Measurements from ENCODE around the gene OR6B1. TPM values are rescaled to one million over a fixed set of nuclear protein-coding genes. Genes with fewer than 3 reads are reported as not detected.

OR6B1 gene
- total RNA-seq, 4 donors from 2014 or later, result not detected

DNA sequence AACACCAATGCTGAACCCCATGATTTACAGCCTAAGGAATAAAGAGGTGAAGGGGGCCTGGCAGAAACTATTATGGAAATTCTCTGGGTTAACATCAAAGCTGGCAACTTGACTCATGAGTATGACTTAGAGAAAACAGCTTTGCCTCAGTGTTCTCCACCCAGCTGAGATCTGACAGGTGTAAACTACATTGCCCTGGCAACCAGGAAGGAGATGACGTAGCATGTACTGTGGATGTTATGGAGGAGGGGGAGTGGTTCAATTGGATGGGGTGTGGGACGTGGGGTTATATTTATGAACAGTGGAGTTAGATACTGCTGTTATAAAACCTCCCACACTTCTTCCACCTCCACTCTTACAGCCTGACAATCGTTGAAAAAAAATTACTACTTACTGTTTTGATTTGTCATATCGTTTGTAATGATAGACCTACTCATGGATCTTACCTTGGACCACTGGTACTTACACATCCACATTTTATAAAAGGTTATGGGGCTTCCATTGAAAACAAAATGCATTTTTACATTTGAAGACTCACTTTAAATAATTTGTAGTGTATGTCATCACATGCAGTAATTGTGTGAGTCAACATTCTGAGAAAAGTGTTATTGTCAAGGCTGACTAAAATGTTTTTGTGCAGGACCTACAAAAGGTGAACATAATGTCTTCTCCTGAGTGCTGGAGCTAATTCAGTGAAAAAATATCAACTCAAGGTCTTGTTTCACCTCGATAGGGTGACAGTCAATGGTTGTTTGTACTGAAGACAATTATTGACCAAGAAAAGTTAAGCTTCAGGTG is 39.1 kb upstream of the OR6B1 start:
- no peak for TF ChIP-seq POLR2A (IDR thresholded peaks at IDR 0.05)
- TF ChIP-seq, protein P1, sequence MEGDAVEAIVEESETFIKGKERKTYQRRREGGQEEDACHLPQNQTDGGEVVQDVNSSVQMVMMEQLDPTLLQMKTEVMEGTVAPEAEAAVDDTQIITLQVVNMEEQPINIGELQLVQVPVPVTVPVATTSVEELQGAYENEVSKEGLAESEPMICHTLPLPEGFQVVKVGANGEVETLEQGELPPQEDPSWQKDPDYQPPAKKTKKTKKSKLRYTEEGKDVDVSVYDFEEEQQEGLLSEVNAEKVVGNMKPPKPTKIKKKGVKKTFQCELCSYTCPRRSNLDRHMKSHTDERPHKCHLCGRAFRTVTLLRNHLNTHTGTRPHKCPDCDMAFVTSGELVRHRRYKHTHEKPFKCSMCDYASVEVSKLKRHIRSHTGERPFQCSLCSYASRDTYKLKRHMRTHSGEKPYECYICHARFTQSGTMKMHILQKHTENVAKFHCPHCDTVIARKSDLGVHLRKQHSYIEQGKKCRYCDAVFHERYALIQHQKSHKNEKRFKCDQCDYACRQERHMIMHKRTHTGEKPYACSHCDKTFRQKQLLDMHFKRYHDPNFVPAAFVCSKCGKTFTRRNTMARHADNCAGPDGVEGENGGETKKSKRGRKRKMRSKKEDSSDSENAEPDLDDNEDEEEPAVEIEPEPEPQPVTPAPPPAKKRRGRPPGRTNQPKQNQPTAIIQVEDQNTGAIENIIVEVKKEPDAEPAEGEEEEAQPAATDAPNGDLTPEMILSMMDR (IDR thresholded peaks at IDR 0.05), result no peak
- no peak overlapping the region for H3K4me3 ChIP-seq (ENCODE audit: low read depth, poor library complexity, severe bottlenecking)
- no peak for DNase-seq (ENCODE audit: low spot score in 2 of 2)
- WGBS, 2 donors, result 71 to 76% methylated on average over 5 of the region's 5 CpGs
- intact Hi-C loops (cut with DNase I; ENCODE audit: low total_unique reads), result no loop called here

DNA sequence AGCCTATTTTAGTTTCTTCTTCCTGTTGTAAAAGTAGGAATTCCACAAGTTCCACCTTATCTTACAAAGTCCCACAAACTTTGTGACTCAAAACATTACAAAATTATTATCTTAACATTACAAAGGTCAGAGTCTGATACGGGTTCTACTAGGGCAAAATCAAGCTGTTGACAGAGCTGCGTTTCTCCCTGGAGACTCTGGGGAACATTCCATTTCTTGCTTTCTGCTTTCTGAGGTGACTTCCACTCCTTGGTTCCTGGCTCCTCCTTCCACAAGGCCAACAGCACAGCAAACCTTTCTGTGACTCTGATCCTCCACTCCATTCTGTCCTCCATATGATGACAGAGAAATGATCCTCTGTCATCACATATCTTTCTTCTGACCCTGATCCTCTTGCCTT is 34.8 kb upstream of the OR6B1 start:
- 79 to 92% methylated on average over 2 of the region's 2 CpGs for WGBS, 2 donors
- no peak for DNase-seq (ENCODE audit: low spot score in 2 of 2)
- intact Hi-C loops (cut with DNase I; ENCODE audit: low total_unique reads), result no loop called here
- TF ChIP-seq POLR2A (IDR thresholded peaks at IDR 0.05), result no peak
- TF ChIP-seq, protein P1 (IDR thresholded peaks at IDR 0.05), result no peak
- H3K4me3 ChIP-seq (ENCODE audit: low read depth, poor library complexity, severe bottlenecking), result no peak overlapping the region

DNA sequence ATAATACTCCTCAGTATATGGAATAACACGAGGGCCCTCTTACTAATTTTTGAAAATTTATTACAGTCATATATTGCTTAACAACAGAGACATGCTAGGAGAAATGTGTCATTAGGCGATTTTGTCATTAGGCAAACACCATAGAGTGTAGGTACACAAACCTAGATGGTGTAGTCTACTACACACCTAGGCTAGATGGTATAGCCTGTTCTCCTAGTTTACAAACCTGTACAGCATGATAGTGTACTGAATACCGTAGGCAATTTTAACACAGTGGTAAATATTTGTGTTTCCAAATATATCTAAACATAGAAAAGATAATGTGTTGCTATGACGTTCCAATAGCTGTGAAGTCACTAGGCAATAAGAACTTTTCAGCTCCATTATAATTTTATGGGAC is 32.7 kb upstream of the OR6B1 start:
- intact Hi-C loops (cut with DNase I; ENCODE audit: low total_unique reads), result no loop called here
- DNase-seq (ENCODE audit: low spot score in 2 of 2), result no peak
- 66 to 69% methylated on average over 4 of the region's 4 CpGs for WGBS, 2 donors
- TF ChIP-seq POLR2A (IDR thresholded peaks at IDR 0.05), result no peak
- TF ChIP-seq, protein P1 (IDR thresholded peaks at IDR 0.05), result no peak
- no peak overlapping the region for H3K4me3 ChIP-seq (ENCODE audit: low read depth, poor library complexity, severe bottlenecking)

DNA sequence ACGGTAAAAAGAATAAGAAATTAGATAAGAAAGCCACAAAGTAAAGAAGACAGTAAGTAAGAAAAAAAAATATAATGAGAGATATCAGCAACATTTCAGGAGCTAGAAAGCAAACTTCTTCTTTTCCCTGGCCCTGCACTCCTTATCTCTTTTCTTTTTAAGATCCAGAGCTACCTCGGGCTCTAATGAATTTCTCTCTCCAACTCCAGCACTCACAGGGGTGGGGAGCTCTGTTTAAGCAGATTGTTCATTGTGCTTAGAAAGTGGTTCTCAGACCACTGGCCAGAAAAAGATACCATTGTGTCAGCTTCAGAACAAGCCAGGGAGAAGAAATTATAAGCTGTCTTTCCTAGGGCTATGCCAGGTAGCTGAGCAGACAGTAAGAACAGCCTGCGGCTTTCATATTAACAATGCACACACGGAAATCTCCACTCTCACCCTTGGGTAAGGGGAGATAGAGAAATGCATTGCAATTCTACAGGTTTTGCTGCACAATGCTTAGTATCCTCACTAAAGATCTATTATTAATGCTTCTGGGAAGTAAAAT is 26.2 kb upstream of the OR6B1 start:
- intact Hi-C loops (cut with DNase I; ENCODE audit: low total_unique reads), result no loop called here
- no peak overlapping the region for H3K4me3 ChIP-seq (ENCODE audit: low read depth, poor library complexity, severe bottlenecking)
- TF ChIP-seq POLR2A (IDR thresholded peaks at IDR 0.05), result no peak
- TF ChIP-seq, protein P1 (IDR thresholded peaks at IDR 0.05), result no peak
- DNase-seq (ENCODE audit: low spot score in 2 of 2), result no peak
- 77 to 78% methylated on average over 4 of the region's 4 CpGs for WGBS, 2 donors

DNA sequence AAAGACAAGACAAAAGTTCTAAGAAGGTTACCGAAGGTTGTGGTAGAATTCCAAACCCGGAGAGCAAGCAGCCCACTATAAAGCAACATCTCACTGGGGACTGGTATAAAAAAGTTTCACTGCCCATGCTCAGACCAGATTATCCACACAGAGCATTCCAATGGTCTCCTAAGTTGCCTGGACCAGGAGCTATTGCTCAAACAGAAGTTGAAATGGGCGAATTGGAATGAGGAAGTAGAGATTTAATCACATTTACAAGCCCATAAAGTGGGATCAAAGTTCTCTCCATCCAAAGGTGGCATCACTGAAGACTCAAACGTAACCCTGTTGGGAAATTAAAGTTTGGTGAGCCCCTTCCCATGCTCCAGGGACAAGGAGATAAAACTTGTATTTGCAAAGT is 25.7 kb upstream of the OR6B1 start:
- H3K4me3 ChIP-seq (ENCODE audit: low read depth, poor library complexity, severe bottlenecking), result no peak overlapping the region
- no peak for TF ChIP-seq POLR2A (IDR thresholded peaks at IDR 0.05)
- TF ChIP-seq, protein P1 (IDR thresholded peaks at IDR 0.05), result no peak
- 65 to 67% methylated on average over 4 of the region's 4 CpGs for WGBS, 2 donors
- no peak for DNase-seq (ENCODE audit: low spot score in 2 of 2)
- intact Hi-C loops (cut with DNase I; ENCODE audit: low total_unique reads), result no loop called here

Data from lower leg skin (tissue), 4 donors.